Transverse colon (tissue), 4 donors: ENCODE data around the gene KLK1. TPM values are rescaled to one million over a fixed set of nuclear protein-coding genes. Genes with fewer than 3 reads are reported as not detected.

ENCODE experiments used
- DNase-seq: peaks from one replicate; pipeline ENCODE4 v3.0.0-alpha.2; 2019
- H3K27ac ChIP-seq, 4 donors: fragments of 200-600 bp; sonication (generic); 2 replicates each; pipeline ENCODE4 v1.5.1; 2016 to 2018; ENCODE audit warnings: inconsistent platforms in 4 of 4
- H3K27me3 ChIP-seq: fragments of 200-600 bp; sonication (generic); 2 replicates; pipeline ENCODE4 v1.5.1; 2017; ENCODE audit warnings: inconsistent platforms
- H3K36me3 ChIP-seq, 4 donors: fragments of 200-600 bp; sonication (generic); 2 replicates each; pipeline ENCODE4 v1.5.1; 2017 to 2019; ENCODE audit warnings: inconsistent platforms in 4 of 4
- H3K4me1 ChIP-seq, 4 donors: fragments of 200-600 bp; sonication (generic); 2 replicates each; pipeline ENCODE4 v1.5.1; 2017 to 2020; ENCODE audit warnings: inconsistent platforms in 4 of 4
- H3K4me3 ChIP-seq, 4 donors: fragments of 200-600 bp; sonication (generic); 1 replicate in 1 of 4; 2 replicates in 3 of 4; pipeline versions ENCODE4 v1.5.1 to v1.6.1; 2017 to 2019; ENCODE audit warnings: inconsistent platforms in 4 of 4
- H3K9me3 ChIP-seq, 2 donors: fragments of 200-600 bp; sonication (generic); 2 replicates each; pipeline ENCODE4 v1.5.1; 2017 to 2019; ENCODE audit warnings: inconsistent platforms in 2 of 2
- CTCF ChIP-seq, 5 experiments: fragments of 200-600 bp in 3 of 5; fragments of 450-650 bp in 2 of 5; sonication (generic) in 3 of 5; IDR thresholded peaks; 1 replicate in 2 of 5; 2 replicates in 3 of 5; pipeline ENCODE4 v1.5.1; 2016 to 2017; ENCODE audit warnings: antibody characterized with exemption in 5 of 5, inconsistent platforms in 3 of 5, mild to moderate bottlenecking in 2 of 5, moderate library complexity in 1 of 5
- EP300 ChIP-seq: sonication (generic); formaldehyde crosslinking; IDR thresholded peaks from one replicate; pipeline ENCODE4 v1.6.1; 2017; ENCODE audit warnings: antibody characterized with exemption, low read depth
- POLR2A ChIP-seq: fragments of 450-650 bp; IDR thresholded peaks from one replicate; pipeline ENCODE4 v1.6.1; 2016; ENCODE audit warnings: antibody characterized with exemption, mild to moderate bottlenecking, moderate library complexity
- POLR2AphosphoS5 ChIP-seq, 3 donors: sonication (generic); formaldehyde crosslinking; IDR thresholded peaks; one replicate each; pipeline ENCODE4 v1.6.1; 2016; ENCODE audit warnings: antibody characterized with exemption in 3 of 3
- WGBS, 2 donors: methylation state at CpG; one replicate each; pipeline ENCODE4 v1.1.5; 2018; ENCODE audit warnings: low coverage in 1 of 2; 5-methylcytosine and 5-hydroxymethylcytosine counted together
- in situ Hi-C, 4 donors: fragments of 200-750 bp; cut with MboI; loops; one replicate each; pipeline versions ENCODE4 v1.15.0 to v1.15.1; 2017; ENCODE audit warnings: low sequenced_read_pairs in 3 of 4, low pct_ligation_motif_present in 1 of 4, low pct_unique_long_range_greater_than_20kb in 1 of 4
- intact Hi-C: fragments of 100-400 bp; cut with DNase I; formaldehyde crosslinking; loops from one replicate; pipeline ENCODE4 v1.15.1; 2023; ENCODE audit warnings: low total_unique reads
- total RNA-seq, 4 donors: library from RNA; depleted of rRNA; stranded (reverse); fragments of >200 nt; gene quantifications; one replicate each; pipeline ENCODE4 v1.1.0, GENCODE V29; 2016

KLK1 gene
- total RNA-seq, 4 donors from 2014 or later = 17.0 to 150 (median 35.4) TPM

- H3K27ac ChIP-seq = no peak overlapping the region
- no peak for DNase-seq
- 60 to 77% methylated on average over 5 to 6 of the region's 6 CpGs for WGBS, 2 donors
- no peak overlapping the region for H3K4me3 ChIP-seq
- no peaks in the 10 kb centered on the region for H3K36me3 ChIP-seq
- no peaks in the 10 kb centered on the region for H3K4me1 ChIP-seq
- intact Hi-C loops (no loop called here), in situ Hi-C loops (no loop called here)
- no peaks in the 10 kb centered on the region for H3K9me3 ChIP-seq
- H3K27me3 ChIP-seq = peaks cover 19% of the 10 kb centered on the region
- no peak for TF ChIP-seq POLR2AphosphoS5 (IDR thresholded peaks at IDR 0.05)
- no peak for TF ChIP-seq CTCF (IDR thresholded peaks at IDR 0.05)
- TF ChIP-seq POLR2A = no peak
- no peak for TF ChIP-seq EP300
These were observed 33.8 kb upstream of the KLK1 start for GRCh38 chr19:50857366-50857765.

DNA sequence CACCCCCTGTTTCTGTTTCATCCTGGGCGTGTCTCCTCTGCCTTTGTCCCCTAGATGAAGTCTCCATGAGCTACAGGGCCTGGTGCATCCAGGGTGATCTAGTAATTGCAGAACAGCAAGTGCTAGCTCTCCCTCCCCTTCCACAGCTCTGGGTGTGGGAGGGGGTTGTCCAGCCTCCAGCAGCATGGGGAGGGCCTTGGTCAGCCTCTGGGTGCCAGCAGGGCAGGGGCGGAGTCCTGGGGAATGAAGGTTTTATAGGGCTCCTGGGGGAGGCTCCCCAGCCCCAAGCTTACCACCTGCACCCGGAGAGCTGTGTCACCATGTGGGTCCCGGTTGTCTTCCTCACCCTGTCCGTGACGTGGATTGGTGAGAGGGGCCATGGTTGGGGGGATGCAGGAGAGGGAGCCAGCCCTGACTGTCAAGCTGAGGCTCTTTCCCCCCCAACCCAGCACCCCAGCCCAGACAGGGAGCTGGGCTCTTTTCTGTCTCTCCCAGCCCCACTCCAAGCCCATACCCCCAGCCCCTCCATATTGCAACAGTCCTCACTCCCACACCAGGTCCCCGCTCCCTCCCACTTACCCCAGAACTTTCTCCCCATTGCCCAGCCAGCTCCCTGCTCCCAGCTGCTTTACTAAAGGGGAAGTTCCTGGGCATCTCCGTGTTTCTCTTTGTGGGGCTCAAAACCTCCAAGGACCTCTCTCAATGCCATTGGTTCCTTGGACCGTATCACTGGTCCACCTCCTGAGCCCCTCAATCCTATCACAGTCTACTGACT lies 31.2 kb upstream of the KLK1 start, which contains the start of gene KLK3:
Gene KLK3 (plus strand): TSS at position 280 of the 775 bp plus-strand sequence. CDS start 41 bp downstream, at position 321.
- DNase-seq = no peak
- no peak within 1 kb of the TSS for H3K4me3 ChIP-seq
- no peaks in the 10 kb centered on the region for H3K9me3 ChIP-seq
- peaks cover 23% of the 10 kb centered on the region for H3K27me3 ChIP-seq
- no peak within 1 kb of the TSS for H3K27ac ChIP-seq
- intact Hi-C loops = no loop called here
- H3K4me1 ChIP-seq = no peaks in the 10 kb centered on the region
- in situ Hi-C loops = no loop called here
- no peaks in the 10 kb centered on the region for H3K36me3 ChIP-seq
- 61 to 100% methylated on average over 1 to 8 of the region's 9 CpGs for WGBS, 2 donors
- TF ChIP-seq POLR2AphosphoS5 (IDR thresholded peaks at IDR 0.05) (no peak), POLR2A (no peak), EP300 (no peak), CTCF (IDR thresholded peaks at IDR 0.05) (no peak)

DNA sequence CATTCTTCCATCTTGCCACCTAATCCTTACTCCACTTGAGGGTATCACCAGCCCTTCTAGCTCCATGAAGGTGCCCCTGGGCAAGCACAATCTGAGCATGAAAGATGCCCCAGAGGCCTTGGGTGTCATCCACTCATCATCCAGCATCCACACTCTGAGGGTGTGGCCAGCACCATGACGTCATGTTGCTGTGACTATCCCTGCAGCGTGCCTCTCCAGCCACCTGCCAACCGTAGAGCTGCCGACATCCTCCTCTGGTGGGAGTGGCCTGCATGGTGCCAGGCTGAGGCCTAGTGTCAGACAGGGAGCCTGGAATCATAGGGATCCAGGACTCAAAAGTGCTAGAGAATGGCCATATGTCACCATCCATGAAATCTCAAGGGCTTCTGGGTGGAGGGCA lies 28.0 kb upstream of the KLK1 start:
- in situ Hi-C loops (no loop called here), intact Hi-C loops (no loop called here)
- no peaks in the 10 kb centered on the region for H3K36me3 ChIP-seq
- no peak for TF ChIP-seq CTCF (IDR thresholded peaks at IDR 0.05)
- no peak for TF ChIP-seq POLR2AphosphoS5 (IDR thresholded peaks at IDR 0.05)
- no peak for TF ChIP-seq EP300
- TF ChIP-seq POLR2A = no peak
- H3K9me3 ChIP-seq = no peaks in the 10 kb centered on the region
- 58% methylated on average over 4 of the region's 4 CpGs; no CpG with 5 or more reads in 1 of the 2 donors for WGBS, 2 donors
- no peaks in the 10 kb centered on the region for H3K4me1 ChIP-seq
- no peak for DNase-seq
- peaks cover 4% of the 10 kb centered on the region for H3K27me3 ChIP-seq
- no peak overlapping the region for H3K27ac ChIP-seq
- H3K4me3 ChIP-seq = no peak overlapping the region

DNA sequence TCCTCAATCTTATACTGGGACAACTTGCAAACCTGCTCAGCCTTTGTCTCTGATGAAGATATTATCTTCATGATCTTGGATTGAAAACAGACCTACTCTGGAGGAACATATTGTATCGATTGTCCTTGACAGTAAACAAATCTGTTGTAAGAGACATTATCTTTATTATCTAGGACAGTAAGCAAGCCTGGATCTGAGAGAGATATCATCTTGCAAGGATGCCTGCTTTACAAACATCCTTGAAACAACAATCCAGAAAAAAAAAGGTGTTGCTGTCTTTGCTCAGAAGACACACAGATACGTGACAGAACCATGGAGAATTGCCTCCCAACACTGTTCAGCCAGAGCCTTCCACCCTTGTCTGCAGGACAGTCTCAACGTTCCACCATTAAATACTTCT lies 27.2 kb upstream of the KLK1 start:
- 63 to 81% methylated on average over 2 to 3 of the region's 3 CpGs for WGBS, 2 donors
- no peak overlapping the region for H3K27ac ChIP-seq
- peaks cover 4% of the 10 kb centered on the region for H3K27me3 ChIP-seq
- H3K9me3 ChIP-seq = no peaks in the 10 kb centered on the region
- TF ChIP-seq POLR2A (no peak), CTCF (IDR thresholded peaks at IDR 0.05) (no peak), POLR2AphosphoS5 (IDR thresholded peaks at IDR 0.05) (no peak), EP300 (no peak)
- intact Hi-C loops (no loop called here), in situ Hi-C loops (no loop called here)
- H3K4me1 ChIP-seq = no peaks in the 10 kb centered on the region
- DNase-seq = no peak
- no peak overlapping the region for H3K4me3 ChIP-seq
- no peaks in the 10 kb centered on the region for H3K36me3 ChIP-seq
